NCI-H748 (cell line): ENCODE results near the gene NLRP6.
"Not testable (repeated sequence)": the region's sequence is repeated elsewhere in the genome, so short reads cannot be mapped to it uniquely, and the experiment has no call there.

ENCODE experiments used
- DNase-seq: peaks from one replicate; lab custom pipeline; 2025; ENCODE audit not compliant: unreplicated experiment; lab: John Stamatoyannopoulos, UW

NLRP6 gene

DNA sequence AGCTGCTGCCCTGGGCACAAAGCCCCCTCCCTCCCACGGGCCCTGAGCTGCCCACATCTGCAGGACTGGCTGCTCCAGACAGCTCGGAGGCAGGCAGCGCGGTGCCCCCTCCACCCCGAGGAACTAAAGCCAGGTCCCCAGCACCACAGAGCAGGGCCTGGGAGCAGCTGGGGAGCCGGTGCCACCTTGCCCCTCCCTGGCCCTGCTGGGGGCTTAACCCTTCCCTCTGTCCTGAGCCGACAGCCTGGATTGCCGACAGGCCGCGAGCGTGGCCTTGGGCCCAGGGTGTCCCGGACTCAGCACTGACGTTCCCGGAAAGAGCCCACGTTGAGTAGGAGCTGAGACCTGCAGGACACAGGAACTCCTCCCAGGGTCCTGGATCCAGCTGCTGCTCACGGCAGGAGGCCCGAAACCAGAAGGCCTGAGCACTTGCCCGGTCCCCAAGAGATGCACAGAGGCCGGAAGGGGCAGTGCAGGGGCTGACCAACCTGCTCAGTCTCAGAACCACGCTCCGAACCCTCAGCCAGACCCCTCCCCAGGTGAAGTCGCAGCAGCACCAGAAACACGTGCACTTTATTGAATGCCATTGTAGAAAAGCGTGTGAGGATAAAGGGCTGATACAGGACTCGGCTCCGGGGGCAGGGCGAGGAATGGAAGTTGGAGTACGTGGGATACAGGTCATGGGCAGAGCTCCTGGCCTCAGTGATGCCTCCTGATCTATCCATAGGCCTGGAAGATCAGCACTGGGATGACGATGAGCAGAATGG lies 41.1 kb downstream of the NLRP6 start:
- not testable (repeated sequence) for DNase-seq

- DNase-seq = not testable (repeated sequence)
Observed at GRCh38 chr11:319888-320273, 41.7 kb downstream of the NLRP6 start.

DNA sequence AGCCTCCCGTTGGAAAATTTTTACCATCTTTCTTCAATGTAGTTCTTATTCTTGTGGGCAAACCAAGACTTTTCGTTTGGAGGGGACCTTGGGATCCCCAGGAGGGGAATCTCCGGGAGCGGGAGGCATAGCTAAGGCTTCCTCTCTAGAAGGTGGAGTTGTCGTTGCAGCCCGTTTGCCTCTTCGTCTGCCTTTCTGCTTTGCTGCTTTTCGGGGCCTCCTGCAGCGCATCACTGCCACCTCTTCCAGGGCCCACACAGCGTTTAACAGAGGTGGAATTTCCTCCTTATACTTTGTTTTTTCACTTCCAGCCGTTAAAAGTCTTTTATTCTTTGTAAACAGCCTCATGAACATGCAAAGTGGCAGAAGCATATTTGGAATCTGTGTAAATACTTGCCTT lies 45.9 kb downstream of the NLRP6 start:
- no peak for DNase-seq

- DNase-seq = not testable (repeated sequence)
Observed at GRCh38 chr11:324593-325517, 46.6 kb downstream of the NLRP6 start.

DNA sequence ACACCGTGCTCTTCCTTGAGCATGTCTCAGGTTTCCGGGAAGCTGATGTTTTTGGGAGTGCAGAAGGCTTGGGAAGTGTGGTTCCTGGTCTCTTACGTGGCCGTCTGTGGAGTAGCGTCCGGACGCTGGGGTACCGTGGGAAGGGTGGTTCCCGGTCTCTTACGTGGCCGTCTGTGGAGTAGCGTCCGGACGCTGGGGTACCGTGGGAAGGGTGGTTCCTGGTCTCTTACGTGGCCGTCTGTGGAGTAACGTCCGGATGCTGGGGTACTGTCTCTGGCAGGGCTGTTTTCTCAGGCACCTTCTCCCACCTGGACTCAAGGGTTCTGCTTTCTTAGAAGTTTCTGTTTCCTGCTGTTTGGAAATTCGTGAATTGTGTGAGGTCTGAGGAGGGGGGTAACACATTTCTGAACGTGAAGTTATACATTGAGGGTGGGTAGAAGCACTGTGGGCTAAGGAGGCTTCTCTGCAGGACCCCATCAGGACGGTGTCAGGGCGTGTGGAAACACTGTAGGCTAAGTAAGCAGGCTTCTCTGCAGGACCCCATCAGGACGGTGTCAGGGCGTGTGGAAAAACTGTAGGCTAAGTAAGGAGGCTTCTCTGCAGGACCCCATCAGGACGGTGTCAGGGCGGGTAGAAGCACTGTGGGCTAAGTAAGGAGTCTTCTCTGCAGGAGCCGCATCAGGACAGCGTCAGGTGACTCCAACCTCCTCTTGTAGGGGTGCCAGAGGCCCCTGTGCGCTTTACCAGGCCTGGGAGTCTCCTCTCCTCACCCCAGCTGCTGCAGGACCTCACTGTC lies 47.8 kb downstream of the NLRP6 start:
- DNase-seq = no peak

DNA sequence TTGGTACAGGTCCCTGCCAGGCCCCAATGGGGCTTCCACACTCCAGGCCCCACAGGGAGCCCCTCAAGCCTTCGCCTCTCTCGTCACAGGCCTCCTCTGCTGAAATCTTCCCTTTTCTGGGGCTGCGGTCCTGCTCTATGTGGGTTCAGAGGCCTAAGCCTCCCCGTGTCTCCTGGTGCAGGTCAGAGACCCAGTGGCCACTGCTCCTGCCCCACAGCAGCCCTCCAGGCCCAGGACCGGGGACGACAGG lies 48.3 kb downstream of the NLRP6 start:
- no peak for DNase-seq

- no peak for DNase-seq
Observed at GRCh38 chr11:326842-327580, 48.8 kb downstream of the NLRP6 start.

DNA sequence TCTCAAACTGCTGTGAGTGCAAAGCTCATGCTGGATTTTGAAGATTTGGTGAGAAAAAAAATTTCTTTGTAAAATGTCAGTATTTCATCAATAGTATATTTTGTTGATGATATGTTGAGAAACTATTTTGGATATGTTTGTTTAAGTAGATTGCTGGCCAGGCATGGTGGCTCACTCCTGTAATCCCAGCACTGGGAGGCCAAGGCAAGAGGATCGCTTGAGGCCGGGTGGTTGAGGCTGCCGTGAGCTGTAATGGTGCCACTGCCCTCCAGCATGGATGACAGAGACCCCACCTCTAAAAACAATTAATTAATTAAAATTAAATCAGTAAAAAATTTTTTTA lies 49.3 kb downstream of the NLRP6 start:
- DNase-seq = no peak

- DNase-seq = no peak
Observed at GRCh38 chr11:328012-328411, 49.8 kb downstream of the NLRP6 start.

- not testable (repeated sequence) for DNase-seq
Observed at GRCh38 chr11:328516-329100, 50.4 kb downstream of the NLRP6 start.

- no peak for DNase-seq
Observed at GRCh38 chr11:329886-330253, 51.7 kb downstream of the NLRP6 start.

- no peak for DNase-seq
Observed at GRCh38 chr11:330307-330693, 52.1 kb downstream of the NLRP6 start.

GRCh38 chr11:330694-331357 lies 52.6 kb downstream of the NLRP6 start:
- no peak for DNase-seq

DNA sequence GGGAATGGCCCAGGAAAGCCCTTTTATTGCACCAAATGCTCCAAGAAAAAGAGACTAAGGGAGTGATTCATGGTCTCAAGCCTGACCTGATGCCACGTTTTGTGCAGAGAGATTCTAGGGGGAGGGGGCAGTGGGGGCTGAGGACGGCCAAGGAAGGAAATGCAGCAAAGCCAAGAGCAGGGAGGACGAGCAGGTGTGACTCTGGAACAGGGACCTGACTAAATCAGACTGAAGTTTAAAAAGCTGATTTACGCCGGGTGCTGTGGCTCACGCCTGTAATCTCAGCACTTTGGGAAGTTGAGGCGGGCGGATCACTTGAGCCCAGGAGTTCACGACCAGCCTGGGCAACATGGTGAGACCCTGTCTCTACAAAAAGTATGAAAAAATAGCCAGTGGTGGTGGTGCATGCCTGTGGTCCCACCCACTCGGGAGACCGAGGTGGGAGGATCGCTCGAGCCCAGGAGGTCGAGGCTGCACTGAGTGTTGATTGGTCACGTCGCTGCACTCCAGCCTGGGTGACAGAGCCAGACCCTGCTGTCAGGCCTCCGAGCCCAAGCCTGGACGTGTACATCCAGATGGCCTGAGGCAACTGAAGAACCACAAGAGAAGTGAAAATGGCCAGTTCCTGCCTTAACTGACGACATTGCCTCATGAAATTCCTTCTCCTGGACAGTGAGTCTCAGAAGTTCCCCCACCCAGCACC lies 53.3 kb downstream of the NLRP6 start:
- no peak for DNase-seq

DNA sequence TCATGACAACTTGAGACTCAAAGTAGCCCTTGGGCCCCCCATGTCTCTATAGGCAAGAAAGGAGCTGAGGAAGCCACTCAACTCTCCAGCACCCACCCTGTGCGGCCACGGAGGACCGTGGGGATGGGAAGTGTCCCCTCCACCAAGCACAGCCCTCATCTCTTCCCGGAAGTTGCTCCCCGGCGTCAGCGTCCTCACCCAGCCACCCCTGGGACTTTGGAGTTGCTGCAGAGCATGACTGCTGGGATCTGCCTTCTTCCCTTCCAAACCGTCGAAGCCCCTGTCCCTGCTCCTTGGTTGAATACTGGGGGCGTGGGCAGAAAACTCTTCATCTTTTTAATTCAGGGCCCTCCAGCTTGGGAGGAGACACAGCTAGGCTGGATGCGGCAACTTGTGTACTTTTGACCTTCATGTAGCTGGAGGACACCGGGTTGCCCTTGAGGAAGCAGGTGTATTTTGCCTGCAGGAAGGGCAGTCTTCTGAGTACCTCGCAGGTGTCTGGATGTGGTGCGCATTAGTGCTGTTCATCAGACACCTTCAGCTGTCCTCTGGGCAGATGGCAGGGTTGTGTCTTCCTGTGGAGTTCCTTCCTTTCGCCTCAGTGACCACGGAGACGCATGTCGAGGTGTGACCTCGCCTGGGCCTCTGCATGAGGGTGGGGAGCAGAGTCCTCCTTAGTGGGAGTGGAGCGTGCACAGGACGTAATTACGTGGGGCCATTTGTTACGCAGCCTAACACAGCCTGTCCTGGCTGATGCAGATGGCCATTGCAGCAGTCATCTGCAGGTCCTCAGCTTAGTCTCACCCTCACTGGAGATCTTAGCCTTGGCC lies 54.7 kb downstream of the NLRP6 start:
- no peak for DNase-seq

- not testable (repeated sequence) for DNase-seq
Observed at GRCh38 chr11:333616-334263, 55.5 kb downstream of the NLRP6 start.

GRCh38 chr11:334264-334994 lies 56.2 kb downstream of the NLRP6 start:
- peak; percentile 67 for DNase-seq
